ENCODE results near the gene CACNA2D3.

GRCh38 chr3:54593653-54594052 lies 471.3 kb downstream of the CACNA2D3 start:
- TF ChIP-seq POLR2A (IDR thresholded peaks at IDR 0.05; ENCODE audit: low read length) (no peak), GATA1 (IDR thresholded peaks at IDR 0.05; ENCODE audit: low read depth, low read length) (no peak)
